ENCODE measurements around the gene TNXB.
"Not testable (repeated sequence)": the region's sequence is repeated elsewhere in the genome, so short reads cannot be mapped to it uniquely, and the experiment has no call there.

The TNXB gene

GRCh38 chr6:32064706-32065105, 44.4 kb downstream of the TNXB start:
- no peak for DNase-seq

DNA sequence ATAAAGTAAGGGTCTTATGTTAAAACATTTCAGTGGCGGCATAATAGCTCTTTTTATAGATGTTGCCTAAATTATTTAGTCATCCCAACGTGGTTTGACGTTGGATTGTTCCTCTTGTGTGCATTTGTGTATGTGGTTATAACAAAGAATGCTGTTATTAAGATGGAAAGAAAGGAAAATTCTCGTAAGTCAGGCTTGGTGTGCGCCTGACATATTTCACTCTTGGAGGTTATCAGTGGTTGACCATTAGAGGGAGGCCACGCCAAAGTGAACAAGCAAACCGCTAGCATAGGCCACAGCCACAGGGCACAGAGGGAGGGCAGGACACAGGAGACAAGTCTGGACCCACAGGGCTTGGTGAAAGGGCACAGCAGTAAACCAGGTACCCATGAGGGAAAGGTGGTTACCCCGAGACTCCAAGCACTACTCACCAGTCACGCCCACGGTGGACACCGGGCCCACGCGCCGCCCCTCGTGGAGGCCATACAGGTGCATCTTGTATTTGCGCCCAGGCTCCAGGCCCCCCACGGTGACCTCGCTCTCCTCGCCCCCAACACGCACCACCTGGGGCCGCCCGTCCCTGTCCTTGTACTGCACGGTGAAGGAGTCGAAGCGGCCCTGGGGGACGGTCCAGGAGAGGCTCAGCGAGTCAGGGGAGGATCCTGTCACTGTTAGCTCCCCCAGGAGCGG, 48.0 kb downstream of the TNXB start:
- TF ChIP-seq GATA1 (IDR thresholded peaks at IDR 0.05; ENCODE audit: low read depth, low read length) (no peak), POLR2A (IDR thresholded peaks at IDR 0.05; ENCODE audit: low read length) (no peak)
- no peak for DNase-seq

More at GRCh38 chr6:32064706-32065105, 44.4 kb downstream of the TNXB start:
- TF ChIP-seq GATA1 (IDR thresholded peaks at IDR 0.05; ENCODE audit: low read depth, low read length): no peak
- TF ChIP-seq POLR2A (IDR thresholded peaks at IDR 0.05; ENCODE audit: low read length): no peak

DNA sequence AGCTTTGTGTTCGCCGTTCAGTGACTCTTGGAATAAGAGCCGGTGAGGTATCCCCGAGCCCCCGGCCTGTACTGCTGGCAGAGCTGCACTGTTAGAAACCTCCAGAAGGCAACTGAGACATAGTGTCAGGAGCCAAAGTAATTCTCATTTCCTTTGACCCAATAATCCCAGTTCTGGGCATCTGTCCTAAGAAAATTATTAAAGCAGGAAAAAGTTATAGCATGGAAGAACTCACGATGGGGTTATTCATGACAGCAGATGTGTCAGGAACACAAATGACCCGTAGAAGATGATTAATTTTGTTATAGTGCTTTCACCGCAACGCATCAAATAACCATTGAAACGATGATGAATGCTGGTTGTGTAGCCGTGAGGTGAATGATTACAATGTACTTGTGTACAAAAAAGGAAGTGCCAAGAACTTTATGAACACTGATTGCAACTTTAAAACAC, 50.6 kb downstream of the TNXB start:
- no peak for DNase-seq
- no peak for TF ChIP-seq POLR2A (IDR thresholded peaks at IDR 0.05; ENCODE audit: low read length)
- TF ChIP-seq GATA1 (IDR thresholded peaks at IDR 0.05; ENCODE audit: low read depth, low read length): no peak

GRCh38 chr6:32057966-32058365, 51.2 kb downstream of the TNXB start:
- no peak for DNase-seq
- TF ChIP-seq POLR2A (IDR thresholded peaks at IDR 0.05; ENCODE audit: low read length): no peak
- TF ChIP-seq GATA1 (IDR thresholded peaks at IDR 0.05; ENCODE audit: low read depth, low read length): no peak

GRCh38 chr6:32056254-32056653, 52.9 kb downstream of the TNXB start:
- no peak for TF ChIP-seq POLR2A (IDR thresholded peaks at IDR 0.05; ENCODE audit: low read length)
- no peak for TF ChIP-seq GATA1 (IDR thresholded peaks at IDR 0.05; ENCODE audit: low read depth, low read length)
- DNase-seq: no peak

DNA sequence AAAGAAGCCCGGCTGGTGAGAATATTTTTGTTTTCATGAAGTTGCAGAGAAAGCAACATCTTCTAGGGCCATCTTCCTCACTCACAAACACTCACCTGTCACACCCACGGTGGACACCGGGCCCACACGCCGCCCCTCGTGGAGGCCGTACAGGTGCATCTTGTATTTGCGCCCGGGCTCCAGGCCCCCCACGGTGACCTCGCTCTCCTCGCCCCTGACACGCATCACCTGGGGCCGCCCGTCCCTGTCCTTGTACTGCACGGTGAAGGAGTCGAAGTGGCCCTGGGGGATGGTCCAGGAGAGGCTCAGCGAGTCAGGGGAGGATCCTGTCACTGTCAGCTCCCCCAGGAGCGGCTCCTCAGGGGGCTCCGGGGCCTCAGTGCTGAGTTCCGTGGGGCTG, 53.4 kb downstream of the TNXB start:
- DNase-seq: not testable (repeated sequence)

GRCh38 chr6:32053314-32053713, 55.8 kb downstream of the TNXB start:
- DNase-seq: not testable (repeated sequence)

DNA sequence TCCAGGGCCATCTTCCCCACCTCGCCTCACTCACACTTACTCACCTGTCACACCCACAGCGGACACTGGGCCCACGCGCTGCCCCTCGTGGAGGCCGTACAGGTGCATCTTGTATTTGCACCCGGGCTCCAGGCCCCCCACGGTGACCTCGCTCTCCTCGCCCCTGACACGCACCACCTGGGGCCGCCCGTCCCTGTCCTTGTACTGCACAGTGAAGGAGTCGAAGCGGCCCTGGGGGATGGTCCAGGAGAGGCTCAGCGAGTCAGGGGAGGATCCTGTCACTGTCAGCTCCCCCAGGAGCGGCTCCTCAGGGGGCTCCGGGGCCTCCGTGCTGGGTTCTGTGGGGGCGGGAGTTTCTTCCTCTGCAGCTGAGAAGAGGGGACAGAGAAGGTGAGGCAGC, 56.5 kb downstream of the TNXB start:
- not testable (repeated sequence) for DNase-seq

DNA sequence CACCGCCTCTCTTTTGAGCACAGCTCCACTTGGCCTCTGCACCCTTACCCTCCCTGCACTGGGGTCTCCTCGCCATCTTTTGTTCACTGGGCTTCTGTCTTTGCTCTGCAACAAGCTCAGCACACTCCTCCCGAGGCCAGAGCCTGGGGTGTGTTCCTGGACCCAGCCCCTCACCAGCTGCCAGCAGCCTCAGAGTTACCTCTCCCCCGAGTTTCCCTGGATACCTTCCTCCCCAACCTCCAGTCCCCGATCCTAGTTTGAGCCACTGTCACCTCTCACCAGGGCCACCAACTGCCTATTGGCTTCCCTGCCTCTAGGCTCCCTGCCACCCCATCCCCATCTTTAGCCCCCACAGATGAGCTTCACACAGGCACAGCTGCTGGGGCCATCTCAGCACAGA, 58.6 kb downstream of the TNXB start:
- no peak for DNase-seq
- no peak for TF ChIP-seq GATA1 (IDR thresholded peaks at IDR 0.05; ENCODE audit: low read depth, low read length)

GRCh38 chr6:32049736-32050135, 59.4 kb downstream of the TNXB start:
- not testable (repeated sequence) for DNase-seq

DNA sequence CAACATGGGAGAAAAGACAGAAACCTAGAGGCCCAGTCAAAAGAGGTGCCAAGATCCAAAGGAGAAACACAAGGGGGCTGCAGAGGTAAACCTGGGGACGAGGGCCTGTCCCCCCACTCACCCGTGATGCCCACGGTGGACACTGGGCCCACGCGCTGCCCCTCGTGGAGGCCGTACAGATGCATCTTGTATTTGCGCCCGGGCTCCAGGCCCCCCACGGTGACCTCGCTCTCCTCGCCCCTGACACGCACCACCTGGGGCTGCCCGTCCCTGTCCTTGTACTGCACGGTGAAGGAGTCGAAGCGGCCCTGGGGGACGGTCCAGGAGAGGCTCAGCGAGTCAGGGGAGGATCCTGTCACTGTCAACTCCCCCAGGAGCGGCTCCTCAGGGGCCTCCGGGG, 60.0 kb downstream of the TNXB start:
- not testable (repeated sequence) for DNase-seq

DNA sequence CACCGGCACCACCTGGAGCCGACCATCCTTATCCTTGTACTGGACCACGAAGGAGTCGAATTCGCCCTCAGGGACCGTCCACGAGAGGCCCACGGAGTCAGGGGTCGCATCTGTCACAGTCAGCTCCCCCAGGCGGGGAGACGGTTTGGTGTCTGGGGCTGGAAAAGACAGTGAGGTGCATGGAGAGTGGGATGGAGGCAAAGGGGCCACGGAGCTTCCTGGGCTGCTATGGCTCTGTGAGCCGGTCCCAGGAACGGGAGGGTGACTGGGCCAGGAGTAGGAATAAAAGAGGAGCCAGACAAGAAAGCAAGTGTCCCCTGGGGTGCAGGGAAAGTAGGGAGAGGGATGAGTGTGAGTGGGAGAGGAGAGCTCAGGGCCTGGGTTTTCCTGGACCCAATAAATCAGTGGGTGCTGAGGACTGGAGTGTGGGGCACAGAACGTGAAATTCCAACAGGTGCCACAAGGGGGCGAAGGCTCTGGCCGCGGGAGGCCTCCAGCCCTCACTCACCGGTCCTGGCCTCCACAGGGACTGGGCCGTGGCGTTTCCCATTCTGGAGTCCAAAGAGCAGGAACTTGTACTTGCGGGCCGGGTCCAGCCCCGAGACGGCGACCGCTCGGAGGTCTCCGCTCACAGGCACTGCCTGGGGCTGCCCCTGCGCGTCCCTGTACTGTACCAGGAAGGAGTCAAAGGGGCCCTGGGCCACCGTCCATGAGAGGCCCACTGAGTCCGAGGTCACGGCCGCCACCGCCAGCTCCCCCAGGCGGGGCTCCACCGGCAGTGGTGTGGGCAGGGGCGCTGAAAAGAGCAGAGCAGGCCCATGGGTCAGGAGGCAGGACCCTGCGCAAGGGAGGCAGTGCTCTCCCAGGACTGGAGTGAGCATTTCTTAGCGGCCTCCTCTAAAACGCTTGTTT, 61.0 kb downstream of the TNXB start:
- peak; percentile 54 to 79 for DNase-seq
- TF ChIP-seq GATA1 (IDR thresholded peaks at IDR 0.05; ENCODE audit: low read depth, low read length) (no peak), POLR2A (IDR thresholded peaks at IDR 0.05; ENCODE audit: low read length) (no peak)

GRCh38 chr6:32047539-32047854, 61.6 kb downstream of the TNXB start:
- DNase-seq: no peak
- TF ChIP-seq GATA1 (IDR thresholded peaks at IDR 0.05; ENCODE audit: low read depth, low read length): no peak
- TF ChIP-seq POLR2A (IDR thresholded peaks at IDR 0.05; ENCODE audit: low read length): no peak

- TF ChIP-seq POLR2A (IDR thresholded peaks at IDR 0.05; ENCODE audit: low read length): no peak
- TF ChIP-seq GATA1 (IDR thresholded peaks at IDR 0.05; ENCODE audit: low read depth, low read length): no peak
- no peak for DNase-seq
Observed at GRCh38 chr6:32047084-32047478, 62.1 kb downstream of the TNXB start.

DNA sequence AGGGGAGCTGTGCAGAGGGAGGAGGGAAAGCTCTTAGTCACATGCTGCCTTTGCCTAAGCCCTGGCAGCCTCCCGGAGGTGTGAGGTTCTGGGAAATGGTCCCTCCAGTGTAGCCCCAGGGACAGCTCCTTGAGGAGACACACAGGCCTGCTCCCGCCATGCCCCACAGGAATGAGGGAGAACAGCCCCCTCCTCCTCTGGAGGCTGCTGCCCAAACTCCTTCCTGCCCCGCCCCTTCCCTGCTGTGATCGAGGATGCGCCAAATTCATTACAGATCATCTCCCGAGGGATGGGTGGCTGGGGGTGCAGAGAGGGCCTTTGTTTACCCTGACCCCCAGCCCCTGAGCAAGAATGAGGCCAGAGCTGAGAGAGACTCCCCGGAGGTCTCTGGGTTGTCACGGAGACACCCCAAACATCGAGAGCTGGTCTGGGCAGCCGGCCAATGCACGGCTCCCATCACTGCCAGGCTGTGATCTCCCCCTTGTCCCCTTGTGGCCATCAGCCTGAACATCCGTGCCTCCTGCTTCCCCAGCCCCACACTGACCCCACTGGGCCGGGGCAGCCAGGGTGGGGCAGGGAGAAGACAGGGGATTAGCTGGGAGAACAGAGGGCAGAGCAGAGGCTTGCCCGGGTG, 62.6 kb downstream of the TNXB start:
- DNase-seq: peak; percentile 25 to 44
- TF ChIP-seq GATA1 (IDR thresholded peaks at IDR 0.05; ENCODE audit: low read depth, low read length) (no peak), POLR2A (IDR thresholded peaks at IDR 0.05; ENCODE audit: low read length) (no peak)

All from erythroblast (primary cell).